Liver (tissue), 3 donors: Measurements from ENCODE around the gene CHRDL2.

ENCODE experiments used
- ATF3 ChIP-seq: IDR thresholded peaks from 2 replicates; pipeline ENCODE4 v1.6.1; 2016; ENCODE audit warnings: antibody characterized with exemption
- CTCF ChIP-seq: fragments of 150-350 bp; IDR thresholded peaks from 2 replicates; pipeline ENCODE4 v1.5.1; 2017; ENCODE audit warnings: improper control_type of control experiment, low read depth, low read length; ENCODE audit not compliant: missing input control
- EGR1 ChIP-seq, 2 donors: IDR thresholded peaks; 2 replicates each; pipeline ENCODE4 v1.6.1; 2016 to 2018; ENCODE audit warnings: antibody characterized with exemption in 2 of 2, low read depth in 2 of 2
- HNF4G ChIP-seq: IDR thresholded peaks from 2 replicates; pipeline ENCODE4 v1.6.1; 2016; ENCODE audit warnings: antibody characterized with exemption
- JUND ChIP-seq, 2 donors: IDR thresholded peaks; 2 replicates each; pipeline ENCODE4 v1.6.1; 2016; ENCODE audit warnings: antibody characterized with exemption in 2 of 2
- MAX ChIP-seq: IDR thresholded peaks from 2 replicates; pipeline ENCODE4 v1.6.1; 2016; ENCODE audit warnings: antibody characterized with exemption
- RAD21 ChIP-seq, 2 donors: IDR thresholded peaks; 2 replicates each; pipeline ENCODE4 v1.6.1; 2016; ENCODE audit warnings: antibody characterized with exemption in 2 of 2, mild to moderate bottlenecking in 2 of 2
- REST ChIP-seq: IDR thresholded peaks from 2 replicates; pipeline ENCODE4 v1.6.1; 2016; ENCODE audit warnings: antibody characterized with exemption, mild to moderate bottlenecking
- SP1 ChIP-seq: IDR thresholded peaks from 2 replicates; pipeline ENCODE4 v1.6.1; 2018; ENCODE audit warnings: antibody characterized with exemption, mild to moderate bottlenecking
- TAF1 ChIP-seq: conservative IDR thresholded peaks from 2 replicates; pipeline ENCODE4 v1.6.1; 2016; ENCODE audit warnings: antibody characterized with exemption, mild to moderate bottlenecking
- YY1 ChIP-seq: IDR thresholded peaks from 2 replicates; pipeline ENCODE4 v1.6.1; 2016; ENCODE audit warnings: antibody characterized with exemption, mild to moderate bottlenecking
- ZBTB33 ChIP-seq: IDR thresholded peaks from 2 replicates; pipeline ENCODE4 v1.6.1; 2016; ENCODE audit warnings: antibody characterized with exemption
- donor health status: healthy.
- donor health status: healthy.

- TF ChIP-seq CTCF (no peak), REST (no peak), ATF3 (no peak), YY1 (no peak), HNF4G (no peak), ZBTB33 (no peak), MAX (no peak), TAF1 (no peak), EGR1 (IDR thresholded peaks at IDR 0.05; ENCODE audit: low read depth in 2 of 2) (no peak), JUND (IDR thresholded peaks at IDR 0.05) (no peak), RAD21 (IDR thresholded peaks at IDR 0.05) (no peak), SP1 (no peak)
These were observed 83.8 kb downstream of the CHRDL2 start for GRCh38 chr11:74647404-74647803.
